ENCODE results near the gene TXNDC12.
"Not testable (repeated sequence)": the region's sequence is repeated elsewhere in the genome, so short reads cannot be mapped to it uniquely, and the experiment has no call there.

TXNDC12 gene
- 4.3 reads per million, percentile 17 among the genes with 10 or more reads in this experiment for total RNA-seq

GRCh38 chr1:52055066-52055865, at the start of gene TXNDC12:
Gene TXNDC12, minus strand, starts transcription at chr1:52055191. Its CDS starts 95 bp downstream, at chr1:52055096.
- DNase-seq: peak; percentile 54

- no peak for DNase-seq
These were observed 47.5 kb upstream of the TXNDC12 start for GRCh38 chr1:52102336-52103013.

- DNase-seq: no peak
These were observed 43.3 kb upstream of the TXNDC12 start for GRCh38 chr1:52098139-52098871.

GRCh38 chr1:52096216-52096615, 41.2 kb upstream of the TXNDC12 start:
- DNase-seq: no peak

- not testable (repeated sequence) for DNase-seq
These were observed 39.3 kb upstream of the TXNDC12 start for GRCh38 chr1:52094300-52094699.

GRCh38 chr1:52087892-52088291, 32.9 kb upstream of the TXNDC12 start:
- DNase-seq: not testable (repeated sequence)

- no peak for DNase-seq
These were observed 25.0 kb upstream of the TXNDC12 start for GRCh38 chr1:52080014-52080415.

GRCh38 chr1:52077277-52077676, 22.3 kb upstream of the TXNDC12 start:
- not testable (repeated sequence) for DNase-seq

GRCh38 chr1:52072291-52072690, 17.3 kb upstream of the TXNDC12 start:
- DNase-seq: no peak

GRCh38 chr1:52070704-52071103, 15.7 kb upstream of the TXNDC12 start:
- DNase-seq: no peak

- DNase-seq: no peak
These were observed 8.2 kb upstream of the TXNDC12 start for GRCh38 chr1:52063192-52063591.

- DNase-seq: no peak
These were observed 5.8 kb upstream of the TXNDC12 start for GRCh38 chr1:52060822-52061221.

- DNase-seq: no peak
These were observed 4.9 kb upstream of the TXNDC12 start for GRCh38 chr1:52059888-52060287.

GRCh38 chr1:52059321-52059720, 4.3 kb upstream of the TXNDC12 start:
- DNase-seq: no peak

- DNase-seq: no peak
These were observed 3.0 kb upstream of the TXNDC12 start for GRCh38 chr1:52057876-52058415.

- no peak for DNase-seq
These were observed 2.3 kb upstream of the TXNDC12 start for GRCh38 chr1:52057255-52057654.

GRCh38 chr1:52056937-52057231, 1.9 kb upstream of the TXNDC12 start:
- DNase-seq: no peak

GRCh38 chr1:52056163-52056936, 1.4 kb upstream of the TXNDC12 start, which contains the start of gene BTF3L4:
Gene BTF3L4, plus strand, starts transcription at chr1:52056295. Its CDS starts 3,553 bp downstream, at chr1:52059848.
- DNase-seq: peak; percentile 91

- no peak for DNase-seq
These were observed 823 bp upstream of the TXNDC12 start for GRCh38 chr1:52055866-52056162.

- no peak for DNase-seq
These were observed 410 bp downstream of the TXNDC12 start for GRCh38 chr1:52054496-52055065.

- no peak for DNase-seq
These were observed 1.1 kb downstream of the TXNDC12 start for GRCh38 chr1:52053862-52054261.

GRCh38 chr1:52049337-52049736, 5.7 kb downstream of the TXNDC12 start:
- DNase-seq: not testable (repeated sequence)

Measured in effector CD4-positive, alpha-beta T cell (primary cell).